ENCODE measurements around the gene PBX1. TPM values are rescaled to one million over a fixed set of nuclear protein-coding genes. Genes with fewer than 3 reads are reported as not detected.

Gene PBX1
- total RNA-seq, 4 donors from 2014 or later, result 14.4 to 34.6 (median 22.0) TPM

DNA sequence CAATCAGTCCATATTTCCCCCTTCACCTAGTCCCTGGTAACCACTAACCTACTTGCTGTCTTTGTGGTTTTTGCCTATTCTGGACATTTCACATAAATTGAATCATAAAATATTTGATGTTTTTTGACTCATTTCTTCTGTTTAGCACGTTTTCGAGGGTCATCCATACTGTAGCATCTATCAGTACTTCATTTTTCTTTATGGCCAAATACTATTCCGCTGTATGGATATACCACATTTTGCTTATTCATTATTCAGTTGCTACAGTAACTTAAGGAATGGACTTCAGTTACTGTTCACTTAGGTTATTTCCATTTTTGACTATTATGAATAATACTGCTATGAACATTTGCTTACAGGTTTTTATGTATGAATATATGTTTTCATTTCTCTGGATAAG, 12.3 kb downstream of the PBX1 start:
- H3K4me1 ChIP-seq, result peaks cover 4% of the 10 kb centered on the region
- TF ChIP-seq EP300 (IDR thresholded peaks at IDR 0.05), result no peak
- no peak for TF ChIP-seq POLR2A (IDR thresholded peaks at IDR 0.05)
- TF ChIP-seq, protein P1, sequence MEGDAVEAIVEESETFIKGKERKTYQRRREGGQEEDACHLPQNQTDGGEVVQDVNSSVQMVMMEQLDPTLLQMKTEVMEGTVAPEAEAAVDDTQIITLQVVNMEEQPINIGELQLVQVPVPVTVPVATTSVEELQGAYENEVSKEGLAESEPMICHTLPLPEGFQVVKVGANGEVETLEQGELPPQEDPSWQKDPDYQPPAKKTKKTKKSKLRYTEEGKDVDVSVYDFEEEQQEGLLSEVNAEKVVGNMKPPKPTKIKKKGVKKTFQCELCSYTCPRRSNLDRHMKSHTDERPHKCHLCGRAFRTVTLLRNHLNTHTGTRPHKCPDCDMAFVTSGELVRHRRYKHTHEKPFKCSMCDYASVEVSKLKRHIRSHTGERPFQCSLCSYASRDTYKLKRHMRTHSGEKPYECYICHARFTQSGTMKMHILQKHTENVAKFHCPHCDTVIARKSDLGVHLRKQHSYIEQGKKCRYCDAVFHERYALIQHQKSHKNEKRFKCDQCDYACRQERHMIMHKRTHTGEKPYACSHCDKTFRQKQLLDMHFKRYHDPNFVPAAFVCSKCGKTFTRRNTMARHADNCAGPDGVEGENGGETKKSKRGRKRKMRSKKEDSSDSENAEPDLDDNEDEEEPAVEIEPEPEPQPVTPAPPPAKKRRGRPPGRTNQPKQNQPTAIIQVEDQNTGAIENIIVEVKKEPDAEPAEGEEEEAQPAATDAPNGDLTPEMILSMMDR (IDR thresholded peaks at IDR 0.05), result no peak
- TF ChIP-seq POLR2AphosphoS5 (IDR thresholded peaks at IDR 0.05), result no peak
- H3K36me3 ChIP-seq, result no peaks in the 10 kb centered on the region
- H3K4me3 ChIP-seq, result no peak overlapping the region
- no peaks in the 10 kb centered on the region for H3K9me3 ChIP-seq
- 95% methylated on average over 3 of the region's 3 CpGs for WGBS
- no peaks in the 10 kb centered on the region for H3K27me3 ChIP-seq
- DNase-seq (ENCODE audit: low spot score in 2 of 2), result no peak
- H3K27ac ChIP-seq, result no peak overlapping the region

DNA sequence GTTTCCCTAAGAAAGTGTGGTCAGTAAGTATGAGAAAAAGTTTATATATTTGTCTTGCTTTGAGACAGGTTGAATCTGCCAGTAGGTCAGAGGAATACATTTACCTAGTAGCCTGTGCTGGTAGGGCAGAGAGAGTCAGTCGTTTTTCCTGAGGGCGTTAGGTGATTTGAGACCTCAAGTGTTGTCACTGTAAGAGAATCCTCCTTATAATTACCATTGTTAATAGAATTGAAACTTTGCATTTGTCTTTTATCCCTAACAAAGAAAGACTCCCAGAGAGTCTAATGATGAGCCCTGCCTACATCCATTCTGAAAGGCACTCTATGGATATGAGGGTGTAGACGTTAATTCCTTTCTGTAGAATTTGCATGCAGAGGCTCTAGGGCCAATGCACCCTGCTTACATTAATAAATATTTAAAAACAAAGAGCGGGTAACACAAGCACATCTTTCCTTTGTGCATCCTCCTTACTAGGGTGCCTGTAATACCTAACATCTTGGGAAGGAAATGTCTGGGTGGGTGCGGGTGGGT, 16.4 kb downstream of the PBX1 start:
- WGBS, result 77% methylated on average over 5 of the region's 5 CpGs
- no peaks in the 10 kb centered on the region for H3K27me3 ChIP-seq
- no peak overlapping the region for H3K27ac ChIP-seq
- H3K4me3 ChIP-seq, result no peak overlapping the region
- H3K9me3 ChIP-seq, result no peaks in the 10 kb centered on the region
- H3K4me1 ChIP-seq, result peaks cover 24% of the 10 kb centered on the region
- TF ChIP-seq EP300 (IDR thresholded peaks at IDR 0.05), result no peak
- TF ChIP-seq, protein P1 (IDR thresholded peaks at IDR 0.05), result no peak
- no peak for TF ChIP-seq POLR2A (IDR thresholded peaks at IDR 0.05)
- TF ChIP-seq POLR2AphosphoS5 (IDR thresholded peaks at IDR 0.05), result no peak
- no peak for DNase-seq (ENCODE audit: low spot score in 2 of 2)
- no peaks in the 10 kb centered on the region for H3K36me3 ChIP-seq

DNA sequence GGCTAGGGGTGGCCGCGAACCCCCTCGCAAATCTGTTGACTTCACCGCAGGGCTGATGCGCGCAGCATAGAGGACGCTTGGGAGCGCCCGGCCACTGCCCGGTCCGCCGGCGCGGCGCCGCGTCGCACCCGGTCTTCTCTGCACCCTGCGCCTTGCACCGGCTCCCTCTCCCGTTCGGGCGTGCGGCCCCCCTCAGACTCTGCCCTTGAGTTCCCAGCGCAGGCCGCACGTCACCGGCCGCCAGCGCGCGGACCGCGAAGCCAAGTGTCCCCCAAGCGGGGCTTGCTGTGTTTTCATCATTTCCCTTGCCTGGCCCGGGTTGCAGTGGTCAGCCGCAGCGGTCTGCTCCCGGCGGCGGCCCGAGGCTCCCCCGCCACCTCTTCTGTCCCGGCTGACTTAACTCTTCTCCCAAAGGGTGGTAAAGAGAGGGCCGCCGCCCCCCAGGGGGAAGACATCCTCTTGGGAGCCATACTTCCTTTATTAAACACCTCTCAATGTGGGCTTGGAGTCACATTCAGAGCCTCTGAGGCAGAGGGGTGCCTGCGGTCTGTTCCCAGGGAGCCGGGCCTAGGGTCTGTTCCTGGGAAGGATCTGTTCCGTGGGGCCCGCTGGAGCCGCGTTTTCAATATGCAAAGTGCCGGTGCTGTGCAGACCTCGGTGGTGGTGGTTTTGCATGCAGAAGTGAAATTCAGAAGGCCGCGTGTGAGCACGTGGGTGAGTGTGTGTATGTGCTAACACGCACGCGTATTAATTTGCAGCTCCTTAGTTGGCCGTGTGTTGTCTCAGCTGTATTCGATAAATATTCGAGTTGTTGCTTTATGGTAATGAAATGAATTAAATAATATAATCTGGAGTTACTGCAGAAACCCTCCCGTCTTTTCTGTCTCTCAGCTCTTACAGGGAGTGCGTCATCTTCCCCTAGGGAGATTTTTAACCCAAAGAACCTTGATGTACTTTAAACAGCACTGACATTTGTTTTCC, 17.6 kb downstream of the PBX1 start:
- peak overlapping the region; percentile 22 for H3K4me3 ChIP-seq
- H3K27me3 ChIP-seq, result no peaks in the 10 kb centered on the region
- H3K4me1 ChIP-seq, result peaks cover 24% of the 10 kb centered on the region
- peak overlapping the region; percentile 10 for H3K27ac ChIP-seq
- no peaks in the 10 kb centered on the region for H3K9me3 ChIP-seq
- 60% methylated on average over 49 of the region's 66 CpGs for WGBS
- no peaks in the 10 kb centered on the region for H3K36me3 ChIP-seq
- no peak for DNase-seq (ENCODE audit: low spot score in 2 of 2)
- no peak for TF ChIP-seq POLR2AphosphoS5 (IDR thresholded peaks at IDR 0.05)
- TF ChIP-seq, protein P1 (IDR thresholded peaks at IDR 0.05), result no peak
- TF ChIP-seq POLR2A (IDR thresholded peaks at IDR 0.05), result no peak
- TF ChIP-seq EP300 (IDR thresholded peaks at IDR 0.05), result no peak

DNA sequence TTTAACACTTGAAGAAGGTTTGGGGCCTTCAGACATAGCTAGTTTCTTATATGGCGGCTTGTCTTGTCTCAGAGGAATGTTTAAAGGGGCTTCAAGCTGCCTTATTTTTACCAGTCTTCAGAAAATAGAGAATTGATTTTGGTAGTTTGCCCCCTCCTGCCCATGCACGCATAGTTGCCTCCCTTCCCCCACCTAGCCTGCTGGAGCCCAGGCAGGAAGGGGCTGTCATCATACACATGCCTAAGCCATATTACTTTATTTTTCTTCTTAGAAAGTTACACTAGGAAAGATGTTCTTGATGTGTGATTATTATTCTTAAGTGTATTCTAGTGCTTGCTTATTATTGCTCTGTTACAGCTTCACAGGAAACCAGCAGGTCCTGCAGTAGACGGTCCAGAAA, 18.3 kb downstream of the PBX1 start:
- TF ChIP-seq POLR2A (IDR thresholded peaks at IDR 0.05), result no peak
- no peak for TF ChIP-seq POLR2AphosphoS5 (IDR thresholded peaks at IDR 0.05)
- no peak for TF ChIP-seq EP300 (IDR thresholded peaks at IDR 0.05)
- TF ChIP-seq, protein P1 (IDR thresholded peaks at IDR 0.05), result no peak
- Histone ChIP-seq H3K4me3 (no peak overlapping the region), H3K9me3 (no peaks in the 10 kb centered on the region), H3K27me3 (no peaks in the 10 kb centered on the region), H3K27ac (no peak overlapping the region), H3K4me1 (peaks cover 24% of the 10 kb centered on the region), H3K36me3 (no peaks in the 10 kb centered on the region)
- WGBS, result 74% methylated on average over 3 of the region's 3 CpGs
- no peak for DNase-seq (ENCODE audit: low spot score in 2 of 2)
